Choroid plexus epithelial cell (primary cell): ENCODE data around the gene HELZ2.

Experiments used
- DNase-seq: peaks from one replicate; pipeline ENCODE4 v3.0.0-alpha.2; 2010; ENCODE audit warnings: low read depth
- H3K4me3 ChIP-seq: 2 replicates; pipeline ENCODE4 v1.5.1; 2011; ENCODE audit warnings: low read depth, mild to moderate bottlenecking, control low read depth, low read length, moderate library complexity
- TF ChIP-seq, protein P1 (sequence below): conservative IDR thresholded peaks from 2 replicates; pipeline ENCODE4 v1.5.1; 2011; ENCODE audit warnings: low read depth, mild to moderate bottlenecking, control low read depth, inconsistent platforms, low read length, moderate library complexity

The HELZ2 gene

DNA sequence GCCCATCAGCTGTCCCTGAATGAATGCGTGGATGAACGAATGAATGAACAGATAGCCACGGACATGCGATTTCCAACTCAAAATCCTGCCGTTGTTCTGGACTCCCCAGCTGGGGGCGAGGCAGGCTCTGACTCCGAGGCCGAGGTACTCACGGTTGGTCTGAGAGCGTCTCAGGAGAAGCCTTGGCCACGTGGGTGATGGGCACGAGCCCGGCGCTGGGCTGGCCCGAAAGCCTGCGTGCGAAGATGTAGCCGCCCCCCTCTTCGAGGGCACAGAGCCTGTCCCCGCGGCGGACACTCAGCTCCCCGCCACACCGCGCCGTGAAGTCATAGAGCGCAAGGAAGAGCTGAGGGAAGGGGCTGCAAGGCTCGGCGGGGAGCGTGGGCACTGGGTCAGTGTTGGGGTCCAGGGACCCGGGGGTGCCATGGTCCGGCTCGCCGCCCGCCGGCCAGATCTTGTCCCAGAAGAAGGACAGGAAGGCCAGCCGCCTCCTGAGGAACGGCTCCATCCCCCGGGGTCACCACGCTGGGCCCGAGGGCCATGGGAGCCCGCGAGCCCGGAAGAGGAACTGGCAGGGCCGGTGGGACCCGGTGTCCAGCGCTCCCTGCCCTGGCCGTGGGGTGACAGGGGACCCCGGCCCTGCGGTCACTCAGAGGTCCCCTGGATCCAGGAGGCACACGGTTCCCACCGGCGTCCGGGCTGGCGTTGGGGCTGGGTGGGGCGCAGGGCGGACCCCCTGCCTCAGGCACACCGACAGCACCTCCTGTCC is 26.9 kb downstream of the HELZ2 start:
- no peak overlapping the region for H3K4me3 ChIP-seq
- DNase-seq = no peak
- TF ChIP-seq, protein P1, sequence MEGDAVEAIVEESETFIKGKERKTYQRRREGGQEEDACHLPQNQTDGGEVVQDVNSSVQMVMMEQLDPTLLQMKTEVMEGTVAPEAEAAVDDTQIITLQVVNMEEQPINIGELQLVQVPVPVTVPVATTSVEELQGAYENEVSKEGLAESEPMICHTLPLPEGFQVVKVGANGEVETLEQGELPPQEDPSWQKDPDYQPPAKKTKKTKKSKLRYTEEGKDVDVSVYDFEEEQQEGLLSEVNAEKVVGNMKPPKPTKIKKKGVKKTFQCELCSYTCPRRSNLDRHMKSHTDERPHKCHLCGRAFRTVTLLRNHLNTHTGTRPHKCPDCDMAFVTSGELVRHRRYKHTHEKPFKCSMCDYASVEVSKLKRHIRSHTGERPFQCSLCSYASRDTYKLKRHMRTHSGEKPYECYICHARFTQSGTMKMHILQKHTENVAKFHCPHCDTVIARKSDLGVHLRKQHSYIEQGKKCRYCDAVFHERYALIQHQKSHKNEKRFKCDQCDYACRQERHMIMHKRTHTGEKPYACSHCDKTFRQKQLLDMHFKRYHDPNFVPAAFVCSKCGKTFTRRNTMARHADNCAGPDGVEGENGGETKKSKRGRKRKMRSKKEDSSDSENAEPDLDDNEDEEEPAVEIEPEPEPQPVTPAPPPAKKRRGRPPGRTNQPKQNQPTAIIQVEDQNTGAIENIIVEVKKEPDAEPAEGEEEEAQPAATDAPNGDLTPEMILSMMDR = no peak

DNA sequence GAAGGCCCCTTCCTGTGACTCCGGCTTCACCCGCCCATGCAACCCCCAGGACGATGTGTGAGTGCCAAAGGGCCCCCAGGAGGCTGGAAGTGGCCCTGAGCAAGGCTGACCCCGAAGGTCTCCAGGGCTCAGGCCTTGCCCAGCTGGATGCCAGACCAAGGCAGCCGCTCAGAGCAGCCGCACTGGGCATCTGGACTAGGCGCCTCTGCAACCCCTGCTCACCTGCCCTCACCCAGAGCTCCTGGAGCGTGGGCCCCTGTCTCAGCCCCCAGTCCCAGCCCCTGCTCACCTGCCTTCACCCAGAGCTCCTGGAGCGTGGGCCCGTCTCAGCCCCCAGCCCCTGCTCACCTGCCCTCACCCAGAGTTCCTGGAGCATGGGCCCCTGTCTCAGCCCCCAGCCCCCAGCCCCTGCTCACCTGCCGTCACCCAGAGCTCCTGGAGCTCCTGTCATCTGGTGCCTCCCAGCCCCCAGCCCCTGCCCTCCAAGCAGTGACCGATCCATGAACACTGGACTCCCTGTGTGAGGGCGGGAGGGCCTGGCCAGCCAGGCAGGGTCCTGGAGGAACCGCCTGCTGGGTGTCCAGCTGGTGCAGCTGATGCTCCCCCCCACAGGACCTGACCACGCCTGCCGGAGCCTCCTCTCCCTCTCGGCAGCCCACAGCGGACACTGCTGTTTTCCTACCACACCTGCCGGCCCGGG is 27.6 kb downstream of the HELZ2 start:
- TF ChIP-seq, protein P1 = no peak
- no peak overlapping the region for H3K4me3 ChIP-seq
- DNase-seq = no peak

DNA sequence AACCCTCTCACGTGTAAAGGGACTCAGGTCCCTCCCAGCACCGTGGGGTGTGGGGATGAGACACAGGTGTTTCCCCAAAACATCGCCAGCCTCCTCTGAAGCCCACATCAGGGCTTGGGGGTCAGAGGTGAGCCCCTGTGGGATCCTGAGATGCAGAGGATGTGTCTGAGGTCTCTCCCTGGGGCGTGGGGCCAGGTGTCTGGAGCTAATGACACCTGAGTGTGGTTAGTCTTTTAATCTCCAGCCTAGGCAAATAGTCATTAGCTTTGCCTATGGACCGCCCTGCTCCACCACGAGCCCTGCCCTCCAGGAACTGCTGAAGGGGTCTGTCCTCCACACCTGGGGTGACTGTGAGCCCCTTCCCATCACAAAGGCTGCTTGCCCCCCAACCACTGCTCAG is 28.2 kb downstream of the HELZ2 start:
- no peak for DNase-seq
- TF ChIP-seq, protein P1 = no peak
- H3K4me3 ChIP-seq = no peak overlapping the region

DNA sequence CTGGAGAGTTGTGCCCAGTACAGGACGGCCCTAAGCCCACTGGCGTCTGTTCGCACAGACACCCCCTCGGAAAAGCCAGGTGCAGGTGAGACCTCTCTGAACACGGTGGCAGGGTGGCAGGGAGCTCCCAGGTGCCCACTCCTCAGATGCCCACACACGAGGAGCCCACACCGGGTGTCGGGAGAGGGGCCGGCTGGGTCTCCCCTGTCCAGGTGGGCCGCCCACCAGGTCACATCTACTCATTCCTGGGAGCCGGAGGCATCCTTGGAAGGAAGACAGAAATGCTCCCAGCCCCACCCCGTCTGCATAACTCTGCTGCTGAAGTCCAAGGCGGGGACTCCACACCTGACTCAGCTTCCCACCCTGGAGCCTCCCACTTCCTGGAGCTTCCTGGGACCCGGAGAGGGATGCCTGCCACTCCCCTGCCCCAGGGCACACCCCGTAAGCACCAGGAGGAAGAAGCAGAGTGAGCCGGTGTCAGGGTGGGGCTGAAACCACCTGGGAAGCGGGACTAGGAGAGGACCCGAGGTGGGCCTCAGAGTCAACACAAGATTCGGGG is 29.0 kb downstream of the HELZ2 start:
- no peak for DNase-seq
- TF ChIP-seq, protein P1 = no peak
- no peak overlapping the region for H3K4me3 ChIP-seq

DNA sequence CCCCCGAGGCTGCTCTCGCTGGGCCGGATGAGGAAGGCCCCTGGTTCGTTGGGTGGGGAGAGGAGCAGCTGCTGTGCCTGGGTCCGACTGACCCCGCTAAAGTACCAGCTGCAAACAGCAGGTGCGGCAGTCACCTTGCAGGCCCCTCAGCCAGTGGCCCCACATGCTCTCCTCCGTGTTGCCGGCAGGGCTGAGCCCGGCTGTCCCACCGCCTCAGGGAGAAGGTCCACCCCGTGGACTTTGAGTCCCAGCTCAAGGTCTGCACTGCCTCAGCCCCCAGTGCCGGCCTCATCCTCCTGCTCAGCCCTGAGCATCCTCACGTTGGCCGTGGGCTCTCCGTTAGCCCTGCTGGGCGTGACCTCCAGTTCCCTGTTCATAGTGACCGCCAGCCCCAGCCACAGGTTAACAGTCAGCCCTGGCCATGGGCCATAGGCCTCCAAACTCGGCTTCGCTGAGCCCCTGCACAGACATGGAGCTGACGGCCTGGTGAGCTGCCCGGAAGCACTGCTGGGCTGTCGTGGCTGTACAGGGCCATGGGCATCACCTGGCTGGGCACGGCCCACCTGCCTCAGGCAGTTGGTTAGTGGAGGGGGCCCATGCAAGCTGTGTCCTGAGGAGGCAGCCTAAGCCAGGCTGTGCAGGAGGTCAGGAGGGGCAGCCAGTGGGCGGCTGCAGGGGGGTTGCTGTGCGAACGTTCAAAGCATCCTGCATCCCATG is 29.6 kb downstream of the HELZ2 start:
- TF ChIP-seq, protein P1 = no peak
- no peak for DNase-seq
- H3K4me3 ChIP-seq = no peak overlapping the region

DNA sequence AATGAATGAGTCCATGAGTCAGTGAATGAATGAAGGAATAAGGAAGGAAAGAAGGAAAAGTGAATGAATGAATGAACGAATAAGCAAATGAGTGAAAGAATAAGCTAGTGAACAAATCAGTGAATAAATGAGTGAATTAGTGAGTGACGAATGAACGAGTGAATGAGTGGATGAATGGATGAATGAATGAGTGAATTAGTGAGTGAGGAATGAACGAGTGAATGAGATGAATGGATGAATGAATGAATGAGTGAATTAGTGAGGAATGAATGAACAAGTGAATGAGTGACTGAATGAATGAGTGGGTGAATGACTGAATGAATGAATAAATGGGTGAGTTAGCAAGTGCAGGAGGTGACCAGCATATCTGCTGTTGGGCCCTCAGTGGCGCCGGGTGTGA is 30.3 kb downstream of the HELZ2 start:
- TF ChIP-seq, protein P1 = no peak
- no peak overlapping the region for H3K4me3 ChIP-seq
- DNase-seq = no peak
